SKM-1 (cell line): ENCODE data around the gene CCN6.
A peak's percentile ranks its signal among the peaks of the same experiment; 100 is the strongest.
"Not testable (repeated sequence)": the region's sequence is repeated elsewhere in the genome, so short reads cannot be mapped to it uniquely, and the experiment has no call there.

Source experiments
- DNase-seq: peaks from one replicate; lab custom pipeline; 2025; ENCODE audit not compliant: unreplicated experiment; lab: John Stamatoyannopoulos, UW

Gene CCN6

DNA sequence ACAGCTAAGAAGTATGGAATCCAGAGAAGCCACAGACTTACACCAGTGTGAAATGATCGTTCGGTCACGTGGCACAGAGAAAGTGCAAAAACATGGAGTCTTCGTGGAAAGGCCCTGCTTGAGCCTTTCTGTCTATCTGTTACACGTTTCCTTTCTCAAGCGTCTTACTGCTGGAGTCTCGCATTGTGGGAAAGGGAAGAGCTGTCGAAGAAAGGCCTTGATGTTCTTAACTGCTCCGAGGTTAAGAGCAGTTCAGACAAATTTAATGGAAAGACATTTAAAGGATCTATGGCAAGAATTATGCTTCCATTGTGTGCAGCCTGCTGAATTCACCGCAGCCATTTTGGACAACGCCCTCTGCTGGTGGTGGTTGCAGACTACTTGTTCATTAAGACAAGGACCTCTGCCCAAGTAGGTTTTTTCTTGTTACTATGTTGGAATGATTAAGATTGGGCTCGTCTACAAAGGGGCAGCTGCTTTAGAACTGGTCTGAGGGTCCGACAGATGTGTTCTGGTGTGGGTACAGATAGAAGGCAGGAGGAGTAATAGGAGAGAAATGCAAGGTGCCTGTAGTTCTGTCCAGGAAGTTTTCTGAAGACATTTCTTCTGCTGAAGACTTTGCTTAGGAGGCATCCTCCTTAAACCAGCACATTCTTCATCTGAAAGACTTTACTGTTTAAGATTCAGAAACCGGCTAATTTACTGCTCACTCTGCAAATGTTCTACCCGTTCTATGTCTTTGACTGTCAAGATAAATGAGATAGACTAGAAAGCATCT lies 24.7 kb upstream of the CCN6 start:
- peak; percentile 21 for DNase-seq

GRCh38 chr6:112030206-112030960 lies 23.5 kb upstream of the CCN6 start:
- DNase-seq, result no peak

- no peak for DNase-seq
Measured at GRCh38 chr6:112030961-112031660, 22.8 kb upstream of the CCN6 start.

GRCh38 chr6:112031960-112032359 lies 21.9 kb upstream of the CCN6 start:
- DNase-seq, result no peak

- DNase-seq, result no peak
Measured at GRCh38 chr6:112032728-112033127, 21.2 kb upstream of the CCN6 start.

DNA sequence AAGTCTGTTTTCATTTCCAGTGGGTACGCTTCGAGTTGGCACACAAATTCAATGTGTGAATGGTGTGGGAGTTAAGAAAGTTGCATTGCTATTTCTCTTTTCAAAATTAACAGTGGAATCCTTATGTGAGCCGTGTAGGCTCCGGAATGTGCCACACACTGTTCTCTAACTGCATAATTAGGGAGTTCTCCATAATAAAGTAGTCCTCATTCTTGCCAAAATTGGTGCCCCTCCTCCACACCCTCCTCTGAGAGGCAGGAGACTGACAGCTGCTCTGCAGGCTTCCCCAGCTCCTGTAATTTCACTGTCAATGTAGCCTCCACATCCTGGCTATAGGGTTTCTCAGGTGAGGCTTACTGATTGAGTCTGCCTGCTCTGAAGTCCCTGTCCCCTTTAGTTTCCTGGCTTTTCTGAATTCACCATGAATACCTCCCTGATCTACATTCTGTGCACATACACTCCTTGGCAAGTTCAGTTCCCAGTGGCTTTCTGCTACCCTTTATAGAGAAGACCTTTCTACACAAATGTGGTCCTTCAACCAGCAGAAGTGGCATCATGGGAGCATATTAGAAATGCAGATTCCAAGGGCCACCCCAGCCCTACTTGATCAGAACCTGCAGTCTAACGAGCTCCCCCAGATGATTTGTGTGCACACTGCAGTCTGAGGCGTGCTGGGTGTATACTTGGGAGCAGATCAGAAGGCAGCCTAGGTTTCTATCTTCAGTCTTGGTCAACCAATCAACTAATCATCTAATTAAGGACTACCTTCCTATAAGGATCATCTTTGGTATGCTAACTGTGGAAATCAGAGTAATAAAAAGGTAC lies 19.9 kb upstream of the CCN6 start:
- DNase-seq, result no peak

DNA sequence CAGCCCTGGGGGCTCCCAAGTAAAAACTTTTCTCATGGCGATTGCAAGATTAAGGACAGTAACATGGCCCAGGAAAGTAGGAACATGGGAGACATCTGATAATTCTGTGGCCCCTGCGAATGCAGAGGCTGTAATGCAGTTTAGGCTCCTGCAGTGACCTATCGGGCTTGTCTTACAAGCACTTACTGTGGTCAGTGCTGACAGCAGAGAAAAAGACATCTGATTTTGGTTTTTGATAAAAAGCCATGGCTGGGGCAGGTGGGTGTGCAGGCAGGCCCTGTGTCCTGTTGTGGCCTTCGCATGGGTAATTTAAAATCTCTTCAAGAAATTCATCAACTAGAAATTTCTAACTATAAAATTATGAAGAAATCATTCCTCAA lies 19.3 kb upstream of the CCN6 start:
- no peak for DNase-seq

GRCh38 chr6:112036088-112036637 lies 17.7 kb upstream of the CCN6 start:
- no peak for DNase-seq

- no peak for DNase-seq
Measured at GRCh38 chr6:112037783-112038216, 16.1 kb upstream of the CCN6 start.

DNA sequence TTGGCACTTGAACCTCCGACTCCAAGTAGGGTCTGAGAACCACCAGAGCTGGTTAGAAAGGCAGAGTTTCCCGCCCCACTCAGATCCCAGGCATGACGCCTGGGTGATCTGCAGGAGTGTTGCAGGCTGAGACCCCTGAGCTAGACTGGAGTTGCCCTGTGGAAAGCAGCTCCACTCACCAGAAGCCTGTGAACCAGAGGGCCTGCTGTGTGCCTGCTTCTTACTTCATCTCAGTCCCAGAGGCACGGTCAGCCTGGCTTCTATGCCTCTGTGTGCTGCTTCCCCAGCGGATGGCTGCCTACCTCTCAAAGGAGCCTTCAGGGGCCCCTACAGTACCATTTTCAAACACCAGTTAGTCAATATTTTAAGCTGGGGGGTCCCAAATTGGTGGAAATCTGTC lies 15.6 kb upstream of the CCN6 start:
- no peak for DNase-seq

DNA sequence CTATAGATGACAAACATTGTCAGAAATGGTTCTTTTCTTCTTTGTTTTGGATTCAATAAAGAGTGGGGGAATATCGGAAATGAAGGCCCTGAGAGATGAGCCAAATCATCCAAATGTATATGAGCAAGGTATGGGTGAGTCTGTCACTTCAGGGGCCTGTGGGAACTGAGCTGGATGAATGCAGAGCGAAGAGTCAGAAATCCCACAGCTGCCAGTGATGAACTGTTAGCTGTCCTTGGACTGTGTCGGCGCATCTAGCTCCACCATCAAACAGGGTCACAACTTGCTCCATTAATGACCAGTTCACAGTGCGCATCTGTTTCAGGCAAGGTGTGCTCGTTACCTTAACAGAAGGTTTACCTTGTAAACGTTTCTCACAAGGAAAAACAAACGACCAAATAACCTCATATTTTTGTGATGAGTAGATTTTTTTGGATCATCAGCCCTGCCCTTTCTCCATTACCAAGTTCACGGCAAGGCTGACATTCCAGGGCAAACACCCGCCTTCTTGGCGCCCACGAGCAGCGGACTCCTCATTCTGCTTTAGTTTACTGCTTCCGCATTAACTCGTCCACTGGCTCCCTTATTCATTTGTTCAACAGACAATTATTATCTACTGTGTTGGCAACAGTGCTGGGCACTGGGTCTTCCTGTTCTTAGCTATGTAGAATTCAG lies 15.0 kb upstream of the CCN6 start:
- no peak for DNase-seq

GRCh38 chr6:112039431-112039770 lies 14.5 kb upstream of the CCN6 start:
- no peak for DNase-seq

- no peak for DNase-seq
Measured at GRCh38 chr6:112040956-112041355, 12.9 kb upstream of the CCN6 start.

DNA sequence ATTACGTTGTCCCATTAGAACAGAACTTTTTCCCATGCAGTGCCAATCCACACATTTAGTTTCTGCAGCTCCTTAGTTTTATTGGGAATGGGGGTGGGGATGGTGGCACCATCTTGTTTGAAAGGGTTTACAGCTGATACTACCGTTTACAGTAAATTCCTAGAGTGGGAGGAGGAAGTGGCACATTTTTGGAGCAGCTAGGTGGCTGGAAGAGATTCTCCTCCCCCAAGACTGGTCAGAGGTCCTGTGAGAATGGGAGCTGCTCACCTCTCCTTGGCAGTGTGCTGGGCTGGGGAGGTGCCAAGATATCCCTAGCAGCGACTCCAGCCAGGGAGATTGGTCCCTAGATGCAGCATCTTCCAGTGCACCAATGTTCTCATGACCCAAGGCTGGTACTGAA lies 12.4 kb upstream of the CCN6 start:
- no peak for DNase-seq

DNA sequence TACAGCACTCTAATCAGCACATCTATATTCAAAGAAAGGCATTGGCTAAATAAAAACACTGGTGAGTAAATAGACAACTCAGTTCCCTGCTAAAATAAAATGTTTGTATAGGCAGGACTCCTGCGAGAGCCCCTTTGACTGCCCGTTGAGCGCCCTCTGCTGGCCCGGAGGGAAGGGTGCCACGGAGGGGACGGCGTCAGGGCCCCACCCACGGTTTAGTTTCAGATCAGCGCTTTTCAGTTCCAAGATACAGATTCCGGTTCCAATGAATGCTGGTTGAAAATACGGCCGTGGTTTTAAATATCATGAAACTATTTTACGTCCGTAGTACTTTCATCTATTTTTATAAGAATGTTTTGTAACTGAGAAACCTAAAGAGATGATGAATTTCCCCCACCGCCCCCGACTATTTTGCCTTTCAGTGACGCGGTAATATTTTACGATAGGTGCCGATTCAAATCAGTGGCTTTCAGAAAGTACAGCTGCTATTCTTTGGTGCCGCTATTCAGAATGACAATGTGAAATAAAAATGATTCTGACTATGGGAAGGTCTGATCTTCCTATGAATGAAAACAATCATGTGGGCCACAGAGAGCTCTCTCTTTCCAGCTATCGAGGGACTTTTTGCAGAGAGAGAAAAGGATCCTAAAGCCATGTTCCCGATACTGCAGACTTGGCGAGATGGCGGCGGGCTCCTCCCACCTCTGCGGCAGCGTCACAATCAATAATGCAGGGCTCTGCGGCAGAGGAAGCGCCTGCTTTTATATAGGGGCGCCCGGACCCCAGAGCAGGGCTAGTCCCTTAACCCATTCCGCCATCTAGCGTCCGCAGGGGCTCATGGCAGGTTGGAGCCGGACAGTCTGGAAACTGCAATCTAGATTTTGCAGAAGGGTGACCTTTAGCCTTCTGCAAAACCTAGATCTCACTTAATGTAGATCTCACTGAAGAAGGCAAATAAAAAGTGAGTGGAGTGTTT lies 10.6 kb upstream of the CCN6 start:
- peak; percentile 63 for DNase-seq

GRCh38 chr6:112044196-112044595 lies 9.7 kb upstream of the CCN6 start:
- DNase-seq, result no peak

DNA sequence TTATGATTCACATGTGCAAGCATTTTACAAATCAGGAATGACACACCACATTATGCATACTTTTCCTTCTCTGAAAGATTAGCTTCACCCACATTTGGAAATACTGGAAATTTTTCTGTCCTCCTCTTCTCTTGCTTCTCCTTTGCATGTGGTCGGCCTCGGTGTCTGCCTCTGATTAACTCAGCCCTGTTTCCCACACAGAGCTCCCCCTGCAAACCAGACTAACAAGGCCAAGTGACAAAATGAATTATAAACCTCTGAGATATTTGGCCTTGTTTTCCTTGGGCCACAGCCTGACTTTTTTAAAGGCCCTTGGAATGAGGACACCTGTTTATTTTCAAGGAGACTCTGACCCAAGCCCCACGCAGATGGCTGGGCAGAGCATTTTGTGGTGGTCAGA lies 9.0 kb upstream of the CCN6 start:
- DNase-seq, result no peak

DNA sequence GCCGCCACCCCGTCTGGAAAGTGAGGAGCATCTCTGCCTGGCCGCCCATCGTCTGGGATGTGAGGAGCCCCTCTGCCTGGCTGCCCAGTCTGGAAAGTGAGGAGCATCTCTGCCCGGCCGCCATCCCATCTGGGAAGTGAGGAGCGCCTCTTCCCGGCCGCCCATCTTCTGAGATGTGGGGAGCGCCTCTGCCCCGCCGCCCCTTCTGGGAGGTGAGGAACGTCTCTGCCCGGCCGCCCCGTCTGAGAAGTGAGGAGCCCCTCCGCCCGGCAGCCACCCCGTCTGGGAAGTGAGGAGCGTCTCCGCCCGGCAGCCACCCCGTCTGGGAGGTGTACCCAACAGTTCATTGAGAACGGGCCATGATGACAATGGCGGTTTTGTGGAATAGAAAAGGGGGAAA lies 6.4 kb upstream of the CCN6 start:
- not testable (repeated sequence) for DNase-seq
